Liver (tissue), 9 donors: ENCODE measurements around the gene ADGRB2. TPM values are rescaled to one million over a fixed set of nuclear protein-coding genes. Genes with fewer than 3 reads are reported as not detected.
A peak's percentile ranks its signal among the peaks of the same experiment; 100 is the strongest.

Experiments
- DNase-seq: peaks from one replicate; pipeline ENCODE4 v3.0.0-alpha.2; 2017; ENCODE audit warnings: low spot score
- H3K27ac ChIP-seq, 2 donors: one replicate each; pipeline ENCODE4 v1.7.0; 2013; ENCODE audit warnings: inconsistent platforms in 2 of 2, low read length in 2 of 2, control low read depth in 1 of 2, low read depth in 1 of 2, mild to moderate bottlenecking in 1 of 2
- H3K27me3 ChIP-seq, 4 donors: one replicate each; pipeline versions ENCODE4 v1.6.1 to v1.7.0; 2013; ENCODE audit warnings: low read length in 3 of 4, inconsistent platforms in 1 of 4, mild to moderate bottlenecking in 1 of 4, moderate library complexity in 1 of 4; ENCODE audit not compliant: control insufficient read depth in 4 of 4, insufficient read depth in 4 of 4
- H3K36me3 ChIP-seq, 4 donors: one replicate each; pipeline versions ENCODE4 v1.6.1 to v1.7.0; 2013; ENCODE audit warnings: low read length in 3 of 4, mild to moderate bottlenecking in 3 of 4, low read depth in 1 of 4, moderate library complexity in 1 of 4; ENCODE audit not compliant: control insufficient read depth in 4 of 4, insufficient read depth in 3 of 4
- H3K4me1 ChIP-seq, 4 donors: one replicate each; pipeline versions ENCODE4 v1.6.1 to v1.7.0; 2013; ENCODE audit warnings: low read length in 3 of 4, mild to moderate bottlenecking in 3 of 4, moderate library complexity in 1 of 4; ENCODE audit not compliant: control insufficient read depth in 4 of 4, insufficient read depth in 4 of 4
- H3K4me3 ChIP-seq, 3 donors: one replicate each; pipeline versions ENCODE4 v1.6.1 to v1.7.0; 2013; ENCODE audit warnings: low read length in 3 of 3, control low read depth in 1 of 3, low read depth in 1 of 3, mild to moderate bottlenecking in 1 of 3
- H3K9ac ChIP-seq, 2 donors: one replicate each; pipeline ENCODE4 v1.7.0; 2013; ENCODE audit warnings: low read length in 2 of 2, mild to moderate bottlenecking in 2 of 2, moderate library complexity in 2 of 2, control low read depth in 1 of 2, low read depth in 1 of 2
- H3K9me3 ChIP-seq, 4 donors: one replicate each; pipeline versions ENCODE4 v1.6.1 to v1.7.0; 2013; ENCODE audit warnings: low read length in 3 of 4; ENCODE audit not compliant: control insufficient read depth in 4 of 4
- EGR1 ChIP-seq, 2 donors: IDR thresholded peaks; 2 replicates each; pipeline ENCODE4 v1.6.1; 2016 to 2018; ENCODE audit warnings: antibody characterized with exemption in 2 of 2, low read depth in 2 of 2
- FOXA1 ChIP-seq: IDR thresholded peaks from 2 replicates; pipeline ENCODE4 v1.6.1; 2016; ENCODE audit warnings: antibody characterized with exemption
- FOXA2 ChIP-seq: IDR thresholded peaks from 2 replicates; pipeline ENCODE4 v1.6.1; 2016; ENCODE audit warnings: antibody characterized with exemption
- HNF4A ChIP-seq, 2 donors: conservative IDR thresholded peaks; 2 replicates each; pipeline ENCODE4 v1.6.1; 2016; ENCODE audit warnings: antibody characterized with exemption in 2 of 2, mild to moderate bottlenecking in 2 of 2
- HNF4G ChIP-seq: IDR thresholded peaks from 2 replicates; pipeline ENCODE4 v1.6.1; 2016; ENCODE audit warnings: antibody characterized with exemption
- JUND ChIP-seq, 2 donors: IDR thresholded peaks; 2 replicates each; pipeline ENCODE4 v1.6.1; 2016; ENCODE audit warnings: antibody characterized with exemption in 2 of 2
- NR2F2 ChIP-seq: IDR thresholded peaks from 2 replicates; pipeline ENCODE4 v1.6.1; 2016; ENCODE audit warnings: antibody characterized with exemption
- RAD21 ChIP-seq, 2 donors: IDR thresholded peaks; 2 replicates each; pipeline ENCODE4 v1.6.1; 2016; ENCODE audit warnings: antibody characterized with exemption in 2 of 2, mild to moderate bottlenecking in 2 of 2
- RXRA ChIP-seq, 2 donors: IDR thresholded peaks; 2 replicates each; pipeline ENCODE4 v1.6.1; 2017 to 2018; ENCODE audit warnings: antibody characterized with exemption in 2 of 2, mild to moderate bottlenecking in 1 of 2
- SP1 ChIP-seq: IDR thresholded peaks from 2 replicates; pipeline ENCODE4 v1.6.1; 2018; ENCODE audit warnings: antibody characterized with exemption, mild to moderate bottlenecking
- TAF1 ChIP-seq: conservative IDR thresholded peaks from 2 replicates; pipeline ENCODE4 v1.6.1; 2016; ENCODE audit warnings: antibody characterized with exemption, mild to moderate bottlenecking
- YY1 ChIP-seq: IDR thresholded peaks from 2 replicates; pipeline ENCODE4 v1.6.1; 2016; ENCODE audit warnings: antibody characterized with exemption, mild to moderate bottlenecking
- ZBTB33 ChIP-seq: IDR thresholded peaks from 2 replicates; pipeline ENCODE4 v1.6.1; 2016; ENCODE audit warnings: antibody characterized with exemption
- WGBS: extraction: QIAGEN DNeasy Blood & Tissue Kit; methylation state at CpG from one replicate; pipeline ENCODE4 v1.1.7; 2013; 5-methylcytosine and 5-hydroxymethylcytosine counted together
- polyA plus RNA-seq, 2 donors: library from polyadenylated mRNA; stranded (reverse) in 1 of 2; unstranded in 1 of 2; fragments of 200-250 nt in 1 of 2; fragments of >200 nt in 1 of 2; fragmentation: Nextera tagmentation in 1 of 2; extraction: Ambion mirVana in 1 of 2; gene quantifications; one replicate each; pipeline versions ENCODE4 v1.2.1 to v1.2.3, GENCODE V29; 2013 to 2015
- total RNA-seq, 2 donors: library from RNA; depleted of rRNA; stranded (reverse); fragments of >200 nt; gene quantifications; one replicate each; pipeline ENCODE4 v1.2.3, GENCODE V29; 2014
- TF ChIP-seq, protein P1 (sequence below): fragments of 150-350 bp; IDR thresholded peaks from 2 replicates; pipeline ENCODE4 v1.5.1; 2017; ENCODE audit warnings: improper control_type of control experiment, low read depth, low read length; ENCODE audit not compliant: missing input control
- TF ChIP-seq, protein P2 (sequence below): IDR thresholded peaks from 2 replicates; pipeline ENCODE4 v1.6.1; 2016; ENCODE audit warnings: antibody characterized with exemption, mild to moderate bottlenecking
- donor health status: healthy.
- donor health status: healthy.
- donor health status: healthy.
- donor health status: healthy.
- donor health status: healthy.

ADGRB2 gene
- total and polyA plus RNA-seq, 4 donors = under 0.01 to 0.05 (median 0.05) TPM; not detected in 1

DNA sequence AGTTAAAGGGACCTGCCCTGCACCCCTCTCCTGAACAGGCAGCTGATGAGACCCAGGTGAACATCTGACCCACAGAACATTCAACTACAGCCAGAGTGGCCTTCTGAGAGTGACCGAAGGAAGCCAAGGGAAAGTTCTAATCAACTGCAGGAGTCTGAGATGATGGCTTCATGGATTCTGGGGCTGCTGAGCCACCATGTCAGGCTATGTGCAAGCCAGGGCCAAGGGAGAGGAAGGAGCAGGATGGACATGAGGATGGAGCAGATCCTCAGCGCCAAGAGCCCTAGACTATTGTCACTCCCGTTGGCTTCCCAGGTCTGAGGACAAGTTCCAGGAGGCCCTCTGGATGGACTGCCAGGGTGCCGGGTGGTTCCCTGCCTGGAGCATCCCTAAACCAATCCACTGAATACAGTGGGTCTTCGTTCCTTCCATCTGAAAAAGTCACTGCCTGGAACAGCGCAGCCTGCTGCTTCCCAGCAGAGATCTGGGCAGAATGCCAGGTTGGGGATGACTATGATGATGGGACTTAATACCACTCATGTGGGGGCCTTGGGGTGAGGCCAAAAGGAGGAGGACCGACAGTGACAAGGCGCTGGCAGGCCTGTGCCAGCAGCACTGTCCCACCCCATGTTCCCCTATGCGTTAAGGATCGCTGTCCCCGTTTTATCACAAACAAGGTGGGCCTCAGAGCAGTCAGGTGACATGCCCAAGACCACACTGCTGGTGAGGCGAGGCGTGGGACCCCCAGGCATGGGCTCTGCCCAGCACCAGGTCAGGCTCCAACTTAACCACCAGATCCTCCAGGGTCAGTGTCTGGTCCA lies 31.9 kb upstream of the ADGRB2 start:
- 84% methylated on average over 13 of the region's 13 CpGs for WGBS
- Histone ChIP-seq H3K4me3 (no peak overlapping the region), H3K27me3 (peaks cover 0 to 4% (median 1%) of the 10 kb centered on the region in 4 donors), H3K36me3 (no peaks in the 10 kb centered on the region), H3K9ac (no peak overlapping the region), H3K9me3 (no peaks in the 10 kb centered on the region), H3K4me1 (no peaks in the 10 kb centered on the region), H3K27ac (no peak overlapping the region)
- TF ChIP-seq TAF1 (no peak), JUND (IDR thresholded peaks at IDR 0.05) (no peak)
- peak; percentile 30 for DNase-seq

- Histone ChIP-seq H3K36me3 (no peaks in the 10 kb centered on the region), H3K9ac (no peak overlapping the region), H3K9me3 (no peaks in the 10 kb centered on the region), H3K27ac (no peak overlapping the region), H3K4me1 (no peaks in the 10 kb centered on the region), H3K4me3 (no peak overlapping the region), H3K27me3 (peaks cover 0 to 4% (median 1%) of the 10 kb centered on the region in 4 donors)
- no peak for DNase-seq
- WGBS = 64% methylated on average over 2 of the region's 2 CpGs
- TF ChIP-seq HNF4A (conservative IDR thresholded peaks at IDR 0.05) = no peak
- TF ChIP-seq TAF1 = no peak
- TF ChIP-seq RAD21 (IDR thresholded peaks at IDR 0.05) = no peak
- TF ChIP-seq HNF4G = no peak
- TF ChIP-seq, protein P1, sequence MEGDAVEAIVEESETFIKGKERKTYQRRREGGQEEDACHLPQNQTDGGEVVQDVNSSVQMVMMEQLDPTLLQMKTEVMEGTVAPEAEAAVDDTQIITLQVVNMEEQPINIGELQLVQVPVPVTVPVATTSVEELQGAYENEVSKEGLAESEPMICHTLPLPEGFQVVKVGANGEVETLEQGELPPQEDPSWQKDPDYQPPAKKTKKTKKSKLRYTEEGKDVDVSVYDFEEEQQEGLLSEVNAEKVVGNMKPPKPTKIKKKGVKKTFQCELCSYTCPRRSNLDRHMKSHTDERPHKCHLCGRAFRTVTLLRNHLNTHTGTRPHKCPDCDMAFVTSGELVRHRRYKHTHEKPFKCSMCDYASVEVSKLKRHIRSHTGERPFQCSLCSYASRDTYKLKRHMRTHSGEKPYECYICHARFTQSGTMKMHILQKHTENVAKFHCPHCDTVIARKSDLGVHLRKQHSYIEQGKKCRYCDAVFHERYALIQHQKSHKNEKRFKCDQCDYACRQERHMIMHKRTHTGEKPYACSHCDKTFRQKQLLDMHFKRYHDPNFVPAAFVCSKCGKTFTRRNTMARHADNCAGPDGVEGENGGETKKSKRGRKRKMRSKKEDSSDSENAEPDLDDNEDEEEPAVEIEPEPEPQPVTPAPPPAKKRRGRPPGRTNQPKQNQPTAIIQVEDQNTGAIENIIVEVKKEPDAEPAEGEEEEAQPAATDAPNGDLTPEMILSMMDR = no peak
These were observed 31.0 kb upstream of the ADGRB2 start for GRCh38 chr1:31795096-31795675.

DNA sequence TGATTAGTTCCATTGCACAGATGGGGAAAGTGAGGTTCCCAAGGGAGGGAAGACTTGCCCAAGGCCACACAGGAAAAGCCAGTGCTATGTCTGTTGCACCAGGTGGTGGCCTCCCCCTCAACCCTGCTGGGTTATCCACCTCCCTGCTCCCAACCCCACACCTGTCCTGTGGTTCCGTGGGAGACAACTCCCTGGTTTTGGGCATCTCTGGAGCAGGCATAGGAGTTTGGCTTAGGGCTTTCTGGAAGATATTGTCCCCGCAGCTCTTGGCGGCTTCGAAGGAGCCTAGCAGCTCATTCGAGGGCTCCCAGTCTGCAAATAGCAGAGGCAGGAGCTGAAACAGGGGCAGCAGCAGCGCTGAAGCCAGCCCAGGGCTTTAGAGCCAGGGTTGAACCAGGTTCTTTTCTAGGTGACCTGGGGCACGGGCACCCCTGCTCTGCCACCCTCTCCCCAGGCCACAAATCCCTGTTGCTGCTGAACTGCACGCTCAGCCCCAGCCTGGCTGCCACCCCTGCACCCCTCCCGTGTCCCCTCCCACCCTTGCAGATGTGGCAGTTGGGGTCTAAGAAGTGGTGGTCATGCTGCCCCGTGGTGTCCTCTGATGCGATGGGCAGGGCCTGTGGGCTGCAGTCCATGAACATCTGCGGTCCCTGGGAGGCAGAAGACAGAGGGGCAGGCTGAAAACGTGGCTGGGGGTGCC lies 29.6 kb upstream of the ADGRB2 start:
- no peak overlapping the region for H3K4me3 ChIP-seq
- H3K27ac ChIP-seq = no peak overlapping the region
- no peak overlapping the region for H3K9ac ChIP-seq
- DNase-seq = peak; percentile 21
- peaks cover 0 to 4% (median 1%) of the 10 kb centered on the region in 4 donors for H3K27me3 ChIP-seq
- 82% methylated on average over 13 of the region's 13 CpGs for WGBS
- no peaks in the 10 kb centered on the region for H3K36me3 ChIP-seq
- peaks cover 0 to 6% (median 2%) of the 10 kb centered on the region in 4 donors for H3K4me1 ChIP-seq
- no peaks in the 10 kb centered on the region for H3K9me3 ChIP-seq
- TF ChIP-seq TAF1 = no peak
- TF ChIP-seq, protein P2, sequence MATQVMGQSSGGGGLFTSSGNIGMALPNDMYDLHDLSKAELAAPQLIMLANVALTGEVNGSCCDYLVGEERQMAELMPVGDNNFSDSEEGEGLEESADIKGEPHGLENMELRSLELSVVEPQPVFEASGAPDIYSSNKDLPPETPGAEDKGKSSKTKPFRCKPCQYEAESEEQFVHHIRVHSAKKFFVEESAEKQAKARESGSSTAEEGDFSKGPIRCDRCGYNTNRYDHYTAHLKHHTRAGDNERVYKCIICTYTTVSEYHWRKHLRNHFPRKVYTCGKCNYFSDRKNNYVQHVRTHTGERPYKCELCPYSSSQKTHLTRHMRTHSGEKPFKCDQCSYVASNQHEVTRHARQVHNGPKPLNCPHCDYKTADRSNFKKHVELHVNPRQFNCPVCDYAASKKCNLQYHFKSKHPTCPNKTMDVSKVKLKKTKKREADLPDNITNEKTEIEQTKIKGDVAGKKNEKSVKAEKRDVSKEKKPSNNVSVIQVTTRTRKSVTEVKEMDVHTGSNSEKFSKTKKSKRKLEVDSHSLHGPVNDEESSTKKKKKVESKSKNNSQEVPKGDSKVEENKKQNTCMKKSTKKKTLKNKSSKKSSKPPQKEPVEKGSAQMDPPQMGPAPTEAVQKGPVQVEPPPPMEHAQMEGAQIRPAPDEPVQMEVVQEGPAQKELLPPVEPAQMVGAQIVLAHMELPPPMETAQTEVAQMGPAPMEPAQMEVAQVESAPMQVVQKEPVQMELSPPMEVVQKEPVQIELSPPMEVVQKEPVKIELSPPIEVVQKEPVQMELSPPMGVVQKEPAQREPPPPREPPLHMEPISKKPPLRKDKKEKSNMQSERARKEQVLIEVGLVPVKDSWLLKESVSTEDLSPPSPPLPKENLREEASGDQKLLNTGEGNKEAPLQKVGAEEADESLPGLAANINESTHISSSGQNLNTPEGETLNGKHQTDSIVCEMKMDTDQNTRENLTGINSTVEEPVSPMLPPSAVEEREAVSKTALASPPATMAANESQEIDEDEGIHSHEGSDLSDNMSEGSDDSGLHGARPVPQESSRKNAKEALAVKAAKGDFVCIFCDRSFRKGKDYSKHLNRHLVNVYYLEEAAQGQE = no peak
- TF ChIP-seq YY1 = no peak
- no peak for TF ChIP-seq RAD21 (IDR thresholded peaks at IDR 0.05)
- no peak for TF ChIP-seq RXRA (IDR thresholded peaks at IDR 0.05)
- no peak for TF ChIP-seq FOXA1
- TF ChIP-seq ZBTB33 = no peak
- TF ChIP-seq FOXA2 = no peak
- TF ChIP-seq EGR1 (IDR thresholded peaks at IDR 0.05; ENCODE audit: low read depth in 2 of 2) = no peak
- no peak for TF ChIP-seq SP1
- no peak for TF ChIP-seq NR2F2
- TF ChIP-seq, protein P1 = no peak
- no peak for TF ChIP-seq HNF4G
- TF ChIP-seq JUND (IDR thresholded peaks at IDR 0.05) = no peak
